ENCODE data around the gene GNPTAB.

DNA sequence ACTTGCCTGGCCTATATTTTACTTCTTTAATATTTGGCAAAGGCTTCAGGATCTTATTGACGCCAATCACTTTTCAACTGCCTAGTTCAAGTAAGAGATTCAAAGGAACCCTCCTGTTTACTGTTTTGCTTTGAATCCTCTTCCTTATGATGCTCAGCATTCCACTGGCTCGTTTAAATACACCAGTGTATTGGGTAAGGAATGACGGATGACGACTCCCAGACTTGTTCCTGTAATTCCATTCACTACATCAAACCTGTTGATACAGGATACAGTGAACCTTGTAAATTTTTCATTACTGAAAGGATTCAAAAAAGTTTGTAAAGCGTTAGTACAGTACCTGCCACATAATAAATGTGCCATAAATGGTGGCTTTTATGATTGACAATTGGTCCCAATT lies 89.8 kb downstream of the GNPTAB start:
- TF ChIP-seq, protein P1, sequence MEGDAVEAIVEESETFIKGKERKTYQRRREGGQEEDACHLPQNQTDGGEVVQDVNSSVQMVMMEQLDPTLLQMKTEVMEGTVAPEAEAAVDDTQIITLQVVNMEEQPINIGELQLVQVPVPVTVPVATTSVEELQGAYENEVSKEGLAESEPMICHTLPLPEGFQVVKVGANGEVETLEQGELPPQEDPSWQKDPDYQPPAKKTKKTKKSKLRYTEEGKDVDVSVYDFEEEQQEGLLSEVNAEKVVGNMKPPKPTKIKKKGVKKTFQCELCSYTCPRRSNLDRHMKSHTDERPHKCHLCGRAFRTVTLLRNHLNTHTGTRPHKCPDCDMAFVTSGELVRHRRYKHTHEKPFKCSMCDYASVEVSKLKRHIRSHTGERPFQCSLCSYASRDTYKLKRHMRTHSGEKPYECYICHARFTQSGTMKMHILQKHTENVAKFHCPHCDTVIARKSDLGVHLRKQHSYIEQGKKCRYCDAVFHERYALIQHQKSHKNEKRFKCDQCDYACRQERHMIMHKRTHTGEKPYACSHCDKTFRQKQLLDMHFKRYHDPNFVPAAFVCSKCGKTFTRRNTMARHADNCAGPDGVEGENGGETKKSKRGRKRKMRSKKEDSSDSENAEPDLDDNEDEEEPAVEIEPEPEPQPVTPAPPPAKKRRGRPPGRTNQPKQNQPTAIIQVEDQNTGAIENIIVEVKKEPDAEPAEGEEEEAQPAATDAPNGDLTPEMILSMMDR (IDR thresholded peaks at IDR 0.05), result no peak
- no peak for TF ChIP-seq POLR2A (IDR thresholded peaks at IDR 0.05)
